Inflammatory macrophage (primary cell): ENCODE data around the gene ANO2.

Experiments used
- DNase-seq, 2 donors: peaks; one replicate each; pipeline ENCODE4 v3.0.0-alpha.2; 2020 to 2022

Gene ANO2

GRCh38 chr12:5964913-5965900 lies 20.1 kb upstream of the ANO2 start:
- DNase-seq: no peak

DNA sequence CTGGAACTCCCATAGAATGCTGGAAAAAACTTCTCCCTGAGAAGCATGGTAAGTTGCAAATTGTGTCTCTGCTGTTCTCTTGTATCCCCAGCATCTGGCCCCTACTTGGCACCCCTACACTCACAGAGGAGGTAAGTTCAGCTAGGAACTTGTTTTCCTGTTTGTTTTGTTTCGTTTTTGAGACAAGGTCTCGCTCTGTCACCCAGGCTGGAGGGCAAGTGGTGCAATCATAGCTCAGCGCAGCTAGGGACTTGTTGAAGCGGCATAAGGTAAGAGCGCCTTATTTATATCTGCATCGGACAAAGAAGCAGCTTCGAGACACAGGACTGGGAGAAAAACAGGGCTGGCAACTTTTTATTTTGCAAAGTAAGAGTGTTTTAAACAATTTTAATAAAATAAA lies 18.5 kb upstream of the ANO2 start:
- no peak for DNase-seq

- no peak for DNase-seq
Observed at GRCh38 chr12:5960783-5961182, 15.7 kb upstream of the ANO2 start.

DNA sequence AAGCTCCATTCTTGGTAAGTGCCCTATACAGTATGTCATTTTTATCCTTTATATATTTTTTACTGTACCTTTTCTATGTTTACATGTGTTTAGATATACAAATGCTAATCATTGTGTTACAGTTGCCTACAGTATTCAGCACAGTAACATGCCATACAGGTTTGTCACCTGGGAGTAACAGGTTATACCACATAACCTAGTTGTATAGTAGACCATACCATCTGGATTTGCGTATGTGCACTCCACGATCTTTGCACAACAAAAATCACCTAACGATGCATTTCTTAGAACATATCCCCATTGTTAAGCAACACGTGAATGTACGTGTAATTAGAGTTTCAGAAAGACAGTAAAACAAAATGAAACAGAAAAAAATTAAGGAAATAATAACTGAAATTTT lies 11.9 kb upstream of the ANO2 start:
- no peak for DNase-seq

- DNase-seq: no peak
Observed at GRCh38 chr12:5954661-5955060, 9.6 kb upstream of the ANO2 start.

GRCh38 chr12:5953835-5954586 lies 9.0 kb upstream of the ANO2 start:
- DNase-seq: no peak

DNA sequence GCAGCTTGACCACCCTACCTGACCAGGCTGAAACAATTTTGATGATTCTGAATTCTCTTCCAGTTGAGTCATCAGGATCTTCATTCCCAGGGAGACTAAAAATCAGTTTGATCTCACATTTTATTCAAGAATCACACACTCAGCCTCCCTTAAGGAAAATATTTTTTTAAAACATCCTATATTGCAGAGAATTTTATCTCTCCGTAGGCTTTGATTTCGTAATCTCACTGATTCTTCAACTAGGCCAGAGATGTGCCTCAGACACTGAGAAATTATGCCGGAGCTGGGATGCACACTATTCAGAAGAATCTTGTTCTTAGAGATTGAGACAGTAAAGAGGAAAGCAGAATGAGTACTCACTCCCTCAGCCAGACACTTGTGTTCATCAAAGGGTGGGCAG lies 7.0 kb upstream of the ANO2 start:
- DNase-seq: no peak

DNA sequence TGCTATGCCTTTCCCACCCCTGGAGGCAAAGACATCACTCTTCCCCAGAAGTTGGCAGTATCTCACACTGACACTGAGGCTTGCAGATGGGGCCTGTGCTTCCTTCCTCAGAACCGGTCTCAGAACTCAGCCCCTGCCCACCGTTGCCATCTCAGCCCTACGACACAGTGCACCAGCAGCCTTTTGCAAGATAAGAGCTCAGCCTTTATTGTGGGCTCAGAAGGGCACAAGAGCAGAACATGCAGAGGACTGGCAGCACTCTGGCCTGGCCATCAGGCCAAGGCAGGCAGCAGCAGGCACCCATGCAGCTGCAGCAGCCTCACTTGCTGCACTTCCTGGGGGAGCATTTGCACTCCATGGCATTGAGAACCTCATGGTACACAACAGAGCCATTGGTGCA lies 3.6 kb upstream of the ANO2 start:
- no peak for DNase-seq

- DNase-seq: no peak
Observed at GRCh38 chr12:5947006-5947405, 1.9 kb upstream of the ANO2 start.

DNA sequence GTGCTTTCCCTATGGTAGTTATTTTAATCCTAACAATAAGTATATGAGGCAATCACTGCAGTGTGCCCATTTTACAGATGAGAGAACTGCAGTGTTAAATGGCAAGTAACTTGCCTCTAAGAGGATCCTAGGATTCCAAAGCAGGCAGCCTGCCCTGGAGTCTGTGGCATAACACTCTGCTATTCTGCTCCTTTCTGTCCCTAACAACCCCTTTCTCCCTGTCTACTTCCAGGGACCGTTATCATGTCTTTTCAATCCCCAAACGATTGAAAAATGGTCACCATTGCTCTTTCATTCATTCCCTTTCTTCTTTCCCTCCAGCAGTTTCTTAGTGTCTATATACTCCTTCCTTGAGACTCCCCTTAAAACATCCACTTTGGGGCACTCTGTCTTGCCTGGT lies 1.3 kb upstream of the ANO2 start:
- no peak for DNase-seq

GRCh38 chr12:5944688-5945070 lies 380 bp downstream of the ANO2 start:
- no peak for DNase-seq

DNA sequence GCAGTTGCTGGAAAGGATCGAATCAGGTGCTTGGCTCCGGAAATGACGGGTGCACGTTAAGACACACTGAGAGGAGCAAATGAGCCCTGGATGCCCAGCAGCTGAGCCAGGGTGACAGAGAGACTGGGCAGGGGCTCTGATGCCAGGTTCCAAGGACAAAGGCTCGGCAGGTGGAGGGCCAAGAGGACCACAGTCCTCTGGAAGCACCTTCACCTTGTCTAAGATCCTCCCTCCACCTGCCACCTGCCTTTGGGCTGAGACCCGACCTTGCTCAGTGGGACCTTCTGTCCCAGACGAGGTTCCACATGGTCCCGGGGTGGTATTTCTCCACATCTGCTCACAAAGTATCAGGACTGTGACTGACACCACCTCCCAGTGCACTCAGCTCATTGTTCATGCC lies 1.0 kb downstream of the ANO2 start:
- DNase-seq: no peak

- no peak for DNase-seq
Observed at GRCh38 chr12:5941907-5942306, 3.2 kb downstream of the ANO2 start.

DNA sequence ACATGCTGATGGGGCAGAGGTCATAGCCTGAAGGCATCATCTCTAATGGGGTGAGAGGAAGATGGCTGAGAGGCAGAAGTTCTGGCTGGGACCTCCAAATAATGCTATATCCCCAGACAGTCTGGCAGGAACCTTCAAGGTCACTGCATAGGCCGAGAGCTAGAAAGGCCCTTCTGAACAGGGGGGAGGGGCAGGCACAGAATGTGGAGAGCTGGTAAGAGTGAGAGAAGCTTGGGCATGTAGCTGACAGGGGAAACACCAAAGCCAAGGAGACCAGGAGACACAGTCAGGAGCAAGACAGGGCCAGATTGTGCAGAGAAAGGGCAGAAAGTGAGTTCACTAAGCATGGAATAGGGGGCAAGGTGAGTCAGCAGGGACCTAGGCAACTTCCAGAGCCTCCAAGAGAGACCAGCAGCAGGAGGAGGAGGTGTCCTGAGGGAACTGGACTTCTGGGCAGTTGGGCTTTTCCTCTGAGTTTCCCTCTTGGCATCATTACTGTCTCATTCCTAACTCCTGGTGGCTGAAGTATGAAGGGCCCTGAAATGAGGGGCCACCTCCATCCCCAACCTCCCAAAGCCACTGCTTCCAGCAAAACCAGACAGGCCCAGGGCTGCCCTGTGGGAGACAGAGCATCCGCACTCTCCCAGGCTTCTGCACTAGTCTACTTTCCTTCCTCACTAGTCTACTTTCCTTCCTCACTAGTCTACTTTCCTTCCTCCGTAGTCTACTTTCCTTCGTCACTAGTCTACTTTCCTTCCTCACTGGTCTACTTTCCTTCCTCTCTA lies 17.1 kb downstream of the ANO2 start:
- DNase-seq: no peak

GRCh38 chr12:5925646-5926045 lies 19.4 kb downstream of the ANO2 start:
- no peak for DNase-seq

GRCh38 chr12:5924342-5924741 lies 20.7 kb downstream of the ANO2 start:
- DNase-seq: no peak

- no peak for DNase-seq
Observed at GRCh38 chr12:5923751-5924150, 21.3 kb downstream of the ANO2 start.

DNA sequence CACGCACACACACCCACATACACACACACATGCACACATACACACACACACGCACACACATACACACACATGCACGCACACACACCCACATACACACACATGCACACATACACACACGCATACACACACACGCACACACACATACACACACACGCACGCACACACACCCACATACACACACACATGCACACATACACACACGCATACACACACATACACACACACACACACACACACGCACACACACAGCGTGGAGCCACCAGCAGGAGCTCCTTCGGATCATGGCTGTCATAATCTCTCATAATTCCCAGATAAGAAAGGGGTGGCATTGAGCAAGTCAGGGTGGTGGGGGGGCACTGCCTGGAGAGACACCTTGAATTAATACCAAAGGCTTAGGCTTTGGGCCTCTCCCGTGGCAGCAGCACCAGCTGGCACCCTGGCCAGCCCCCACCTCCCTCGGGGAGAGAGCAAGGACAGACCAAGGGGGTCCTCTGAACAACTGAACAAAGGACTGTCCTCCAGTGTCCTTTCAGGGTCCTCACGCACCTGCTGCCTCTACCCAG lies 21.9 kb downstream of the ANO2 start:
- no peak for DNase-seq

DNA sequence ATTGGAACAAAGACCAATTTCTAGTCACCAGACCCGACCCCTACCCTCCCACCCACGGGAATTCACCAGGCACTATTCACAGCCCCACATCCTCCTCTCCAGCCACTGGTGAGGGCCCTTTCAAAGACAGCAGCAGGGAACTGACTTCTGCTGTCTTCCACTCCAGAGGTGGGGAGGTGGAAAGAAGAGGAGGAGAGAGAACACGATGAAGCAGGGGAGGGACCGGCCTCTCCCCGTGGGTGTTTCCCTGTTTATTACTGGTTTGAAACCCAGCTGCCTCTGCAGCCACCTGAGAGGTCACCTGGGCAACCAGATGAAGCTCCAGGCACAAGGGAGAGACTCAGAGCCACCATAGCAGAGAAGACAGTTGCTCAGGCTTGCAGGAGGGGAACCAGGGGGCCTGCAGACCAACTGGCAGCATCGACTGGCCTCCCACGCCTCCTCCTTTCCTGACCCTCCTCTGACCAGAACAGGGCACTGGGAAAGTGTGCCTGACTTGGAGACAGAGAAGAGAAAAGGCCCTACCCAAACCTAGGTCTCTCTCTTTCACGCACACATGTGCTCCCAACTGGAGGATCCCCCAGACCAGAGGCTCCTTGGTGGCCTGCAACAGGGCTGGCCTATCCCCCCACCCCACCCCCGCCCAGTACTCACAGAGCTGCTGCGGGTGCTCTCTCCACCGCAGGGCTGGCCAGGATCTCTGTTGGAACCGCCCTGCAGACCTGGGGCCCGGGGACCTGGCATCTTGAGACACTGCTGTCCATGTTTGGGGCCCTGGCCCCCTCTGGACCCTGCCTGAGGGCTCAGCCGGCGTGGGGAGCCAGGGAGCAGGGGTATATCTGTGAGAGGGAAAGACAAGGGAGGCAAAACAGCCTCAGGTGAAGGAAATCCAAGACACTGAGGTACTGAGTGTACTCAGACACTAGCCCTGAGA lies 22.8 kb downstream of the ANO2 start:
- DNase-seq: no peak

DNA sequence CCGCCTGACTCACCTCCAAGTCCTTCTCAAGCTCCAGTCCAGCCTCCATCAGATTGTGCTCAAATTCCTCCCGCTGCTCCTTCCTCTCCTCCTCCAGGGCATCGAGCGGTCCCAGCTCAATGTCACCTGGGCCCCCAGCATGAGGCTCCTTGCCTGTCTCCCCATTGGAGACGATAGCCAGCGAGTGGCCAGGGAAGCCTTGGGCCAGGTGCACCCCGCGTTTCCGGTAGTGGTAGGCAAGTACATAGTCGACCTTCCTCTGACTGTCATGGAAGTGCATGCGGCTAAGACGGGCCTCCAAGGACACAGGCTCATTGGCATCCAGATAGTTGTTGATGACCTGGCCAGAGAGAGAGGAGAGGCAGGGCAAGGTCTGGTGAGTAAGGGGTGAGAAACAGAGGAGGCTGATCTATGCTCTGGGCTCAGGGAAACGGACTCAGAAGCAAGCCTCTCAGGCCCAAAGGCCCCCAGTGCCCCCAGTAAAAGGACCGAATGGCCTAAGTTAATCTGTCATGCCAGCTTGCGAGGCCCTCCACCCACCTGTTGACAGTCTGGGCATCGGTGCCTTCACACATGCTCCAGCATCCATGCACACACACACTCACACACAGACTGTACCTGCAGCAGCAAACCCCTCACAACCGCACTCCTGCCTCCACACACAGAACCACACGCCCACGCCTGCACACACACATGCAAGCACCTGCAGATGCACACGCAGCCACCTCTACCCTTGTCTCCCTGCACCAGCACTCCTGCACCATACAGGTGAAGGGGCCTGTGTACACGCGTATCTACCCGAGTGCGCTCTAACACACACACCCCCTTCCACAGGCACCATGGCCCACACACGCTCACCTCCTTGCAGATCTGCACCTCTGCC lies 23.8 kb downstream of the ANO2 start:
- no peak for DNase-seq
